Measurements from ENCODE around the gene KLRC3.
"Not testable (repeated sequence)": the region's sequence is repeated elsewhere in the genome, so short reads cannot be mapped to it uniquely, and the experiment has no call there.

KLRC3 gene

GRCh38 chr12:10374624-10375018, 45.8 kb downstream of the KLRC3 start:
- H3K9ac ChIP-seq (ENCODE audit: insufficient read length), result no peak overlapping the region
- TF ChIP-seq POLR2AphosphoS5 (IDR thresholded peaks at IDR 0.05; ENCODE audit: borderline replicate concordance, low read depth, low read length), result no peak
- TF ChIP-seq FOXP2 (optimal IDR thresholded peaks at IDR 0.05; ENCODE audit: control extremely low read depth, extremely low read length, insufficient read depth), result no peak
- TF ChIP-seq EZH2 (IDR thresholded peaks at IDR 0.05), result no peak
- H3K36me3 ChIP-seq (ENCODE audit: insufficient read depth, low read length), result no peaks in the 10 kb centered on the region
- no peak for DNase-seq (ENCODE audit: low read depth, low spot score)
- no peaks in the 10 kb centered on the region for H3K9me3 ChIP-seq (ENCODE audit: low read depth, low read length)
- no peak overlapping the region for H3K4me3 ChIP-seq
- no peak overlapping the region for H3K27ac ChIP-seq

GRCh38 chr12:10372559-10372958, 47.8 kb downstream of the KLRC3 start:
- TF ChIP-seq FOXP2 (optimal IDR thresholded peaks at IDR 0.05; ENCODE audit: control extremely low read depth, extremely low read length, insufficient read depth) (no peak), POLR2AphosphoS5 (IDR thresholded peaks at IDR 0.05; ENCODE audit: borderline replicate concordance, low read depth, low read length) (no peak)
- DNase-seq (ENCODE audit: low read depth, low spot score), result no peak
- H3K27ac ChIP-seq, result no peak overlapping the region
- no peak overlapping the region for H3K4me3 ChIP-seq
- no peak overlapping the region for H3K9ac ChIP-seq (ENCODE audit: insufficient read length)
- H3K36me3 ChIP-seq (ENCODE audit: insufficient read depth, low read length), result no peaks in the 10 kb centered on the region
- H3K9me3 ChIP-seq (ENCODE audit: low read depth, low read length), result no peaks in the 10 kb centered on the region

GRCh38 chr12:10371893-10372535, 48.4 kb downstream of the KLRC3 start:
- H3K9me3 ChIP-seq (ENCODE audit: low read depth, low read length); H3K27ac ChIP-seq; H3K9ac ChIP-seq (ENCODE audit: insufficient read length); DNase-seq (ENCODE audit: low read depth, low spot score); H3K4me3 ChIP-seq; H3K36me3 ChIP-seq (ENCODE audit: insufficient read depth, low read length): not testable (repeated sequence)

GRCh38 chr12:10369557-10370415, 50.6 kb downstream of the KLRC3 start:
- Histone ChIP-seq H3K4me3 (no peak overlapping the region), H3K36me3 (ENCODE audit: insufficient read depth, low read length) (no peaks in the 10 kb centered on the region), H3K27ac (no peak overlapping the region), H3K9me3 (ENCODE audit: low read depth, low read length) (no peaks in the 10 kb centered on the region), H3K9ac (ENCODE audit: insufficient read length) (no peak overlapping the region)
- TF ChIP-seq POLR2AphosphoS5 (IDR thresholded peaks at IDR 0.05; ENCODE audit: borderline replicate concordance, low read depth, low read length), result no peak
- TF ChIP-seq EZH2 (IDR thresholded peaks at IDR 0.05), result no peak
- no peak for TF ChIP-seq FOXP2 (optimal IDR thresholded peaks at IDR 0.05; ENCODE audit: control extremely low read depth, extremely low read length, insufficient read depth)
- DNase-seq (ENCODE audit: low read depth, low spot score), result no peak

GRCh38 chr12:10368206-10369171, 51.9 kb downstream of the KLRC3 start:
- H3K9me3 ChIP-seq (ENCODE audit: low read depth, low read length), result no peaks in the 10 kb centered on the region
- H3K36me3 ChIP-seq (ENCODE audit: insufficient read depth, low read length), result no peaks in the 10 kb centered on the region
- no peak overlapping the region for H3K27ac ChIP-seq
- DNase-seq (ENCODE audit: low read depth, low spot score), result no peak
- TF ChIP-seq EZH2 (IDR thresholded peaks at IDR 0.05), result no peak
- no peak for TF ChIP-seq FOXP2 (optimal IDR thresholded peaks at IDR 0.05; ENCODE audit: control extremely low read depth, extremely low read length, insufficient read depth)
- TF ChIP-seq POLR2AphosphoS5 (IDR thresholded peaks at IDR 0.05; ENCODE audit: borderline replicate concordance, low read depth, low read length), result no peak
- no peak overlapping the region for H3K9ac ChIP-seq (ENCODE audit: insufficient read length)
- no peak overlapping the region for H3K4me3 ChIP-seq

- not testable (repeated sequence) for H3K9ac ChIP-seq (ENCODE audit: insufficient read length); H3K27ac ChIP-seq; H3K4me3 ChIP-seq
These were observed 52.7 kb downstream of the KLRC3 start for GRCh38 chr12:10367714-10368113.

GRCh38 chr12:10366875-10367274, 53.5 kb downstream of the KLRC3 start:
- no peaks in the 10 kb centered on the region for H3K36me3 ChIP-seq (ENCODE audit: insufficient read depth, low read length)

More at GRCh38 chr12:10367714-10368113, 52.7 kb downstream of the KLRC3 start:
- H3K36me3 ChIP-seq (ENCODE audit: insufficient read depth, low read length); DNase-seq (ENCODE audit: low read depth, low spot score); H3K9me3 ChIP-seq (ENCODE audit: low read depth, low read length): not testable (repeated sequence)

GRCh38 chr12:10365696-10366405, 54.5 kb downstream of the KLRC3 start:
- Histone ChIP-seq H3K9ac (ENCODE audit: insufficient read length) (no peak overlapping the region), H3K4me3 (peak overlapping the region; percentile 84), H3K36me3 (ENCODE audit: insufficient read depth, low read length) (no peaks in the 10 kb centered on the region), H3K9me3 (ENCODE audit: low read depth, low read length) (no peaks in the 10 kb centered on the region), H3K27ac (peak overlapping the region; percentile 79; the same call in 1 of the 2 replicates)
- no peak for TF ChIP-seq POLR2AphosphoS5 (IDR thresholded peaks at IDR 0.05; ENCODE audit: borderline replicate concordance, low read depth, low read length)
- TF ChIP-seq FOXP2 (optimal IDR thresholded peaks at IDR 0.05; ENCODE audit: control extremely low read depth, extremely low read length, insufficient read depth), result no peak
- TF ChIP-seq EZH2 (IDR thresholded peaks at IDR 0.05), result no peak
- DNase-seq (ENCODE audit: low read depth, low spot score), result no peak

More at GRCh38 chr12:10366875-10367274, 53.5 kb downstream of the KLRC3 start:
- no peak overlapping the region for H3K9ac ChIP-seq (ENCODE audit: insufficient read length)
- no peaks in the 10 kb centered on the region for H3K9me3 ChIP-seq (ENCODE audit: low read depth, low read length)
- TF ChIP-seq FOXP2 (optimal IDR thresholded peaks at IDR 0.05; ENCODE audit: control extremely low read depth, extremely low read length, insufficient read depth), result no peak
- TF ChIP-seq POLR2AphosphoS5 (IDR thresholded peaks at IDR 0.05; ENCODE audit: borderline replicate concordance, low read depth, low read length), result no peak
- TF ChIP-seq EZH2 (IDR thresholded peaks at IDR 0.05), result no peak
- H3K4me3 ChIP-seq, result no peak overlapping the region
- H3K27ac ChIP-seq, result no peak overlapping the region
- no peak for DNase-seq (ENCODE audit: low read depth, low spot score)

Data from SK-N-MC (cell line).